Nephron progenitor cell (in vitro differentiated cells): ENCODE data around the gene HLX.

Experiments used
- DNase-seq: peaks from one replicate; pipeline ENCODE4 v3.0.0; 2021
- H3K27ac Mint-ChIP-seq: 2 replicates; pipeline ENCODE4 v1.8.0; 2021; ENCODE audit warnings: mild to moderate bottlenecking, moderate library complexity, mixed read lengths
- H3K27me3 Mint-ChIP-seq: 2 replicates; pipeline ENCODE4 v1.8.0; 2021; ENCODE audit warnings: mild to moderate bottlenecking, low read depth, mixed read lengths; ENCODE audit not compliant: poor library complexity
- H3K36me3 Mint-ChIP-seq: 2 replicates; pipeline ENCODE4 v1.8.0; 2021; ENCODE audit warnings: low read depth, mixed read lengths
- H3K4me1 Mint-ChIP-seq: 2 replicates; pipeline ENCODE4 v1.8.0; 2021; ENCODE audit warnings: mixed read lengths
- H3K4me3 Mint-ChIP-seq: 2 replicates; pipeline ENCODE4 v1.8.0; 2021; ENCODE audit warnings: mild to moderate bottlenecking, moderate library complexity, mixed read lengths
- H3K9me3 Mint-ChIP-seq: 2 replicates; pipeline ENCODE4 v1.8.0; 2021; ENCODE audit warnings: mild to moderate bottlenecking, moderate library complexity, mixed read lengths
- TF ChIP-seq, protein P1 (sequence below): fragments of 200-600 bp; sonication (generic); IDR thresholded peaks from 2 replicates; pipeline ENCODE4 v1.5.0; 2021; ENCODE audit warnings: antibody characterized with exemption

HLX gene

DNA sequence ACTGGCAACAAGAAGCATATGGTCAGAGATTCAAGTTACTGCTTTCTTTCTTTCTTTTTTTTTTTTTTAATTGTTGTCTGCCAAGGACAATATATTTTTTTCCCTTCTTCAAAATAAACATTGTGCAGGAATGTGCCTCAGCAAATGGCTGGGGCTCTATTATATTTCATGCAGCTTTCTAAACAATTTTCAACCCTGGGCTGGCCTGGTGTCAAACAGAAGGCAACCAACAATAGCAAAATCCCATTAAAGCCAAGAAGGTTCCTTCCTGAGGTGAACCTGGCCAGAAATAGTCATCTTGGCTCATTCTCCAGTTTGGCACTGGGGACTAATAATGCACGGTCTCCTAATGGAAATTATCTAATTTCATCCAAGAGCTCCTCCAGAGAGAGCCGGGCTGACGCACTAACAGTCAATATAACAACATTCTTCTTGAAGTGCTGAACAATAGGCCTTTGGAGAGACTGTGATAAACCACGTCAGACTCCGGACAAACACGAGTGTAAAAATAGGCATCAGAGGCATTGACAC is 35.7 kb upstream of the HLX start:
- H3K27me3 Mint-ChIP-seq = no peaks in the 10 kb centered on the region
- H3K4me3 Mint-ChIP-seq = no peak overlapping the region
- no peaks in the 10 kb centered on the region for H3K9me3 Mint-ChIP-seq
- H3K4me1 Mint-ChIP-seq = no peaks in the 10 kb centered on the region
- no peak for DNase-seq
- no peaks in the 10 kb centered on the region for H3K36me3 Mint-ChIP-seq
- H3K27ac Mint-ChIP-seq = no peak overlapping the region
- TF ChIP-seq, protein P1, sequence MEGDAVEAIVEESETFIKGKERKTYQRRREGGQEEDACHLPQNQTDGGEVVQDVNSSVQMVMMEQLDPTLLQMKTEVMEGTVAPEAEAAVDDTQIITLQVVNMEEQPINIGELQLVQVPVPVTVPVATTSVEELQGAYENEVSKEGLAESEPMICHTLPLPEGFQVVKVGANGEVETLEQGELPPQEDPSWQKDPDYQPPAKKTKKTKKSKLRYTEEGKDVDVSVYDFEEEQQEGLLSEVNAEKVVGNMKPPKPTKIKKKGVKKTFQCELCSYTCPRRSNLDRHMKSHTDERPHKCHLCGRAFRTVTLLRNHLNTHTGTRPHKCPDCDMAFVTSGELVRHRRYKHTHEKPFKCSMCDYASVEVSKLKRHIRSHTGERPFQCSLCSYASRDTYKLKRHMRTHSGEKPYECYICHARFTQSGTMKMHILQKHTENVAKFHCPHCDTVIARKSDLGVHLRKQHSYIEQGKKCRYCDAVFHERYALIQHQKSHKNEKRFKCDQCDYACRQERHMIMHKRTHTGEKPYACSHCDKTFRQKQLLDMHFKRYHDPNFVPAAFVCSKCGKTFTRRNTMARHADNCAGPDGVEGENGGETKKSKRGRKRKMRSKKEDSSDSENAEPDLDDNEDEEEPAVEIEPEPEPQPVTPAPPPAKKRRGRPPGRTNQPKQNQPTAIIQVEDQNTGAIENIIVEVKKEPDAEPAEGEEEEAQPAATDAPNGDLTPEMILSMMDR = no peak

- peaks cover 47% of the 10 kb centered on the region for H3K9me3 Mint-ChIP-seq
- H3K27me3 Mint-ChIP-seq = peaks cover 8% of the 10 kb centered on the region
- DNase-seq = no peak
- H3K36me3 Mint-ChIP-seq = peaks cover 14% of the 10 kb centered on the region
- H3K27ac Mint-ChIP-seq = no peak overlapping the region
- no peak overlapping the region for H3K4me3 Mint-ChIP-seq
- H3K4me1 Mint-ChIP-seq = no peaks in the 10 kb centered on the region
- TF ChIP-seq, protein P1 = no peak
These were observed 26.8 kb upstream of the HLX start for GRCh38 chr1:220852408-220852807.

DNA sequence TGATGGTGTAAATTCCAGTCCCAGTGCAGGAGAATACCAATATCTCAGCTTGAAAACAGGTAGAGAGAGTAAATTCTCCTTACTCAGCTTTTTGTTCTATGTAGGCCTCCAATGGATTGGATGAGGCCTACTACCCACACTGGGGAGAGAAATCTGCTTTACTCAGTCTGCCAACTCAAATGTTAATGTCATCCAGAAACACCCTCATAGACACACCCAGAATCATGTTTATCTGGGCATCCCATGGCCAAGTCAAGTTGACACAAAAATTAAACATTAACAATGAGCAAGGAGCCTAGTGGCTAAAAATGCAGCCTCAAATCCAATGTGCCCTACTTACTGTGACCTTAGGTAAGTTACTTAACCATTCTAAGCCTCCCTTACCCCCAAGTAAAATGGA is 6.9 kb upstream of the HLX start:
- Mint-ChIP-seq H3K36me3 (peaks cover 5% of the 10 kb centered on the region), H3K4me3 (no peak overlapping the region), H3K4me1 (peaks cover 15% of the 10 kb centered on the region), H3K9me3 (peaks cover 6% of the 10 kb centered on the region), H3K27ac (no peak overlapping the region), H3K27me3 (peaks cover 49% of the 10 kb centered on the region)
- DNase-seq = no peak
- TF ChIP-seq, protein P1 = no peak

DNA sequence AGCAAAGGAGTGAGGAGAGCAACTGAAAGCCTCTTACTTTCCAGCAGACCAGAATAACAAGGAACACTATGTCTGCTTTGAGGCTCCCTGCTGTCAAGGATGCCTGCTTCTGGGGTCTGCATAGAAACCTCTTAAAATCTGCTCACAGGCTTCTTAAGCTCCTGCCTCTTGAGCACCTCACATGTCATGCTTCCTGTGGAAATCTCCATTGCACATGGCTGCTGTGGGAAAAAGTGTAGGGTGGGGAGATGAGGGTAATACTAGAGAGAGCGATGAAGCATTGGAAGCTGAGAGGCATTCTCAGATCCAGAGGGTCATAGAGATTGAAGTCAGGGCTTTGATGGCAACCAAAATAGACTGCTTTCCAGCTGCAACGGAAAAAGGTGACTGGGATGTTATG is 6.2 kb upstream of the HLX start:
- peaks cover 23% of the 10 kb centered on the region for H3K4me1 Mint-ChIP-seq
- H3K36me3 Mint-ChIP-seq = no peaks in the 10 kb centered on the region
- no peak overlapping the region for H3K4me3 Mint-ChIP-seq
- H3K9me3 Mint-ChIP-seq = no peaks in the 10 kb centered on the region
- peaks cover 57% of the 10 kb centered on the region for H3K27me3 Mint-ChIP-seq
- TF ChIP-seq, protein P1 = no peak
- H3K27ac Mint-ChIP-seq = no peak overlapping the region
- DNase-seq = no peak

DNA sequence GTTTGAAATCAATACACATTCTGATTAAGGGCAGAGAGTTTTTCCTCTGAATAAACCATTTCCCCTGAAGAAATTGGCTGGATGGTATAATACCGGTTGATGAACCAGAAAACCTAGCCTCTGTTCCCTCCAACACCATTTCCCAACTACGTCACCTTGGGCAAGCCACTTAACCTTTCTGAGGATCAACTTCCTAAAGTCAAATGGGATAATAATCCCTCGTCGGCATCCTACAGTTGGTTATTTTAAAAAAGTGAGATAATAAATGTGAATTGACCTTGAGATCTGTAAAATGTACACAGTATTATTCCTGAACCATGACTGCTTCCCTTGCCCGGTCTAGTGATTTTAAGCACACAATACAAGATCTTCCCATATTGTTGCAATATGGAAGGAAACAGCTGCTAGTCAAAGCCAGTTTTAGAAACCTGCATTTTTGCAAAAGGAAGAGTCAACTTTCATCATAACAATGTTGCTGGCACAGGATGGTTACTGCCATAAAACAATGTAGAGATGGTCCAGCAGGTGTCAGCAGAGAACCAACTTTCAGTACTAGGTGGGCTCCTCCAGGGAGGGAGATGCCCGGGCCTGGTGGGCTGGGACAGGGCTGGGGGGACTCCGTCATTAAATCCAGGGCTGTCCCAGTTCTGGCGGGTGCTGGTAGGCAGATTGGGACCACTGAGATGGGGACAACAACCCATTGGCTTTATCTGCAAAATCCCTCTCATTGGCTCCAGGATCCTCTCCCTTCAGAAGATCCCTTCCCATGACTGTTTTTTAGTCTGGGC is 5.2 kb upstream of the HLX start:
- Mint-ChIP-seq H3K36me3 (no peaks in the 10 kb centered on the region), H3K4me1 (peaks cover 32% of the 10 kb centered on the region), H3K27ac (no peak overlapping the region), H3K4me3 (no peak overlapping the region), H3K9me3 (no peaks in the 10 kb centered on the region), H3K27me3 (peaks cover 65% of the 10 kb centered on the region)
- TF ChIP-seq, protein P1 = peak; percentile 67
- DNase-seq = peak; percentile 70

DNA sequence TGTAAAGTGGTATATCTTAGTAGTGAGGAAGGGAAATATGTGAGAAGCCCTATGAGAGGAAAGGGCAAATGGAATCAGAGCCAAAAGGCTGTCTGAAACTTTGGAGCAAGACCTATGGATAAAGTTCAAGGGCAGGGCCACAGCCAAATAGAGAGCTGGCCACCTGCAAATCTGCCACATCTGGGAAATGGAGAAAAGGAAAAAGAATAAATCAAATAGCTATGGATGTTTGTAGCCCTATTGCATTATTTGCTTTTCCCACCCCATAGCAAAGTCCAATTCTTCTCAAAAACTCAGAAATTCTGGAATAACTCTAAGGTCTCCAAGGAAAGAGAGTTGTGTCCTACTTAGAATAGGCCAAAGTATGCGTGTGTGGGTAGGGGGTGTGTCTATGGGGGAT is 4.0 kb upstream of the HLX start:
- no peak for DNase-seq
- no peaks in the 10 kb centered on the region for H3K36me3 Mint-ChIP-seq
- no peak overlapping the region for H3K27ac Mint-ChIP-seq
- TF ChIP-seq, protein P1 = no peak
- H3K4me1 Mint-ChIP-seq = peaks cover 35% of the 10 kb centered on the region
- H3K4me3 Mint-ChIP-seq = peak overlapping the region; percentile 0
- peaks cover 72% of the 10 kb centered on the region for H3K27me3 Mint-ChIP-seq
- no peaks in the 10 kb centered on the region for H3K9me3 Mint-ChIP-seq
